DND-41 (cell line): ENCODE data around the gene DYSF.

Source experiments
- EZH2 ChIP-seq: IDR thresholded peaks from 3 replicates; pipeline ENCODE4 v1.6.1; 2012; ENCODE audit warnings: borderline replicate concordance, low read depth, mild to moderate bottlenecking, moderate library complexity, low read length, inconsistent platforms; ENCODE audit not compliant: severe bottlenecking
- TF ChIP-seq, protein P1 (sequence below): IDR thresholded peaks from 2 replicates; pipeline ENCODE4 v1.5.1; 2012; ENCODE audit warnings: borderline replicate concordance, low read length, moderate library complexity, mild to moderate bottlenecking; ENCODE audit not compliant: poor library complexity, severe bottlenecking; ENCODE audit errors: extremely low read depth

DNA sequence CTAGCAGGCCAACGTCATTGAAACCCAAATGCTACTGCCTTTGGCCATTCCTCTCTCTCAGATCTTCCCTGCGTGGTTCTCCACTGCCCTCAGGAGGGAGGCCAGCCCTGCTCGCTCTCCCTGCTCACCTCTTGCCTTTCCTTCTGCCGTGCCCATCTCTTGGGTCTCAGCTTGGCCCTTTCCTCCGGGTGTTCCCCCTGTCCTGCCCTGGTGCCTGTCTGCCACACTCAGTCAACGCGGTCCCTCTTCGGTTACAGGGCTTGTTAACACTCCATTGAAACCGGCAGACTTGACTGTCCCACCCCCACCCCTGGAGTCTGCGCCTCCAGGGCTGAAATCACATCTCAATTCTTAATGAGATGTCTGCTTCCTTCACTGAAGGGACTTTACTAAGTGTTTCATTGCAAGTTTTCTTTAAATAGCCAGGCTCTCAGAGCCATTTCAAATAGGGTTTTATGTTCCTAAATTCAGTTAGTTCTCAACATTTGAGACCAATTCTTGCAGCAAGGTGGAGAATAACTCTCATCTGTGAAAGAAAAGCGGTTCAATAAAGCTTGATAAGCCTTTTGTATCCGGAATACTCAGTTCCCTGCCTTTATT, 237.6 kb downstream of the DYSF start:
- TF ChIP-seq, protein P1, sequence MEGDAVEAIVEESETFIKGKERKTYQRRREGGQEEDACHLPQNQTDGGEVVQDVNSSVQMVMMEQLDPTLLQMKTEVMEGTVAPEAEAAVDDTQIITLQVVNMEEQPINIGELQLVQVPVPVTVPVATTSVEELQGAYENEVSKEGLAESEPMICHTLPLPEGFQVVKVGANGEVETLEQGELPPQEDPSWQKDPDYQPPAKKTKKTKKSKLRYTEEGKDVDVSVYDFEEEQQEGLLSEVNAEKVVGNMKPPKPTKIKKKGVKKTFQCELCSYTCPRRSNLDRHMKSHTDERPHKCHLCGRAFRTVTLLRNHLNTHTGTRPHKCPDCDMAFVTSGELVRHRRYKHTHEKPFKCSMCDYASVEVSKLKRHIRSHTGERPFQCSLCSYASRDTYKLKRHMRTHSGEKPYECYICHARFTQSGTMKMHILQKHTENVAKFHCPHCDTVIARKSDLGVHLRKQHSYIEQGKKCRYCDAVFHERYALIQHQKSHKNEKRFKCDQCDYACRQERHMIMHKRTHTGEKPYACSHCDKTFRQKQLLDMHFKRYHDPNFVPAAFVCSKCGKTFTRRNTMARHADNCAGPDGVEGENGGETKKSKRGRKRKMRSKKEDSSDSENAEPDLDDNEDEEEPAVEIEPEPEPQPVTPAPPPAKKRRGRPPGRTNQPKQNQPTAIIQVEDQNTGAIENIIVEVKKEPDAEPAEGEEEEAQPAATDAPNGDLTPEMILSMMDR, result no peak
- TF ChIP-seq EZH2, result no peak
